ENCODE data around the gene FBXO24. TPM values are rescaled to one million over a fixed set of nuclear protein-coding genes. Genes with fewer than 3 reads are reported as not detected.
A peak's percentile ranks its signal among the peaks of the same experiment; 100 is the strongest.

Gene FBXO24
- total and polyA plus RNA-seq, 11 donors: 0.11 to 0.75 (median 0.31) TPM; not detected in 4

DNA sequence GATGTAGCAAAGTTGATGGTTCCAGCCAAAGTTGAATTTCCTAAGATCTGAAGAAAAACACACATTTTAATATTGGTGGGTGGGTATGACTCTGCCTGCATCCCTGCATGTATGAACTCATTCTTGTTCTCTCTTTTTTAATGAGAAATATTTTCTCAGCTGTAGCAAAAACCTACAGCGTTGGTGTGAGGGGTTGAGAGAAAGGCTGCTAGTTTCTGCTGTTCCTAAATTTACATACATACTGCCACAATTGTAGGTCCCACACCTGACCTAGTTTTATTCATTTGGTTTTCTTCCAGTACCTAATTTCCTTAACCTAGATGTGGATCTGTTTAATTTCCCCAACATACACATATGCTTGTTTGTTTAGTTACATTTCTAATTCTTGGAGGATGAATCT is 42.5 kb upstream of the FBXO24 start:
- peak overlapping the region in 4 of 12 donors; percentile 89 to 92 (median 90) for H3K27ac ChIP-seq
- WGBS, 4 donors: 72 to 76% (median 75%) methylated on average over 1 of the region's 1 CpG
- H3K4me3 ChIP-seq: no peak overlapping the region
- TF ChIP-seq, protein P1, sequence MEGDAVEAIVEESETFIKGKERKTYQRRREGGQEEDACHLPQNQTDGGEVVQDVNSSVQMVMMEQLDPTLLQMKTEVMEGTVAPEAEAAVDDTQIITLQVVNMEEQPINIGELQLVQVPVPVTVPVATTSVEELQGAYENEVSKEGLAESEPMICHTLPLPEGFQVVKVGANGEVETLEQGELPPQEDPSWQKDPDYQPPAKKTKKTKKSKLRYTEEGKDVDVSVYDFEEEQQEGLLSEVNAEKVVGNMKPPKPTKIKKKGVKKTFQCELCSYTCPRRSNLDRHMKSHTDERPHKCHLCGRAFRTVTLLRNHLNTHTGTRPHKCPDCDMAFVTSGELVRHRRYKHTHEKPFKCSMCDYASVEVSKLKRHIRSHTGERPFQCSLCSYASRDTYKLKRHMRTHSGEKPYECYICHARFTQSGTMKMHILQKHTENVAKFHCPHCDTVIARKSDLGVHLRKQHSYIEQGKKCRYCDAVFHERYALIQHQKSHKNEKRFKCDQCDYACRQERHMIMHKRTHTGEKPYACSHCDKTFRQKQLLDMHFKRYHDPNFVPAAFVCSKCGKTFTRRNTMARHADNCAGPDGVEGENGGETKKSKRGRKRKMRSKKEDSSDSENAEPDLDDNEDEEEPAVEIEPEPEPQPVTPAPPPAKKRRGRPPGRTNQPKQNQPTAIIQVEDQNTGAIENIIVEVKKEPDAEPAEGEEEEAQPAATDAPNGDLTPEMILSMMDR (IDR thresholded peaks at IDR 0.05): no peak
- no peak for TF ChIP-seq POLR2A (IDR thresholded peaks at IDR 0.05)
- H3K27me3 ChIP-seq: no peaks in the 10 kb centered on the region
- intact Hi-C loops (cut with DNase I): loop anchor here in 1 of 10 donors (5.0 kb wide), 1 partner anchor 61 kb away; the partner anchor contains the start of gene NYAP1
- H3K9me3 ChIP-seq: no peaks in the 10 kb centered on the region
- H3K4me1 ChIP-seq: peaks cover 13 to 74% (median 55%) of the 10 kb centered on the region in 12 donors
- ATAC-seq (no peak), DNase-seq (no peak)
- no peaks in the 10 kb centered on the region for H3K36me3 ChIP-seq

DNA sequence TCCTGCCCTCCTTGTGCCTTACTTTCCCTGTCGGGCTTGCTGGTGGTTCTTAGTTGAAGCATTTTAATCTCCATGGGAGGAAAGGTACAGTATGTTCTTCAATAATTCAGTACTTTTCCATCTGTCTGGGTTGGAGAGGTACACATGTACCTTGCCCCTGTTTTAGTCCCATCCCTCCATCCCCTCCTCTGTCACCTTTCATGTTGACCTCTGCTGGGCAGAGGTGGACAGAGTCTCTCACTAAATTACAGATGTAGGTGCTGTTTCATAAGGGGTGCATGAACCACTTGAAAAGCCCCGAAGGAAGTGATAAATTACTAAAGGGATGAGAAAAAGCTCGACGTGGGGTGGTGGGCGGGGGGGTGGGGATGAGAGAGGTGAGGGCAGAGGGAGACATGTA is 41.7 kb upstream of the FBXO24 start:
- peaks cover 13 to 81% (median 57%) of the 10 kb centered on the region in 12 donors for H3K4me1 ChIP-seq
- ATAC-seq: no peak

DNA sequence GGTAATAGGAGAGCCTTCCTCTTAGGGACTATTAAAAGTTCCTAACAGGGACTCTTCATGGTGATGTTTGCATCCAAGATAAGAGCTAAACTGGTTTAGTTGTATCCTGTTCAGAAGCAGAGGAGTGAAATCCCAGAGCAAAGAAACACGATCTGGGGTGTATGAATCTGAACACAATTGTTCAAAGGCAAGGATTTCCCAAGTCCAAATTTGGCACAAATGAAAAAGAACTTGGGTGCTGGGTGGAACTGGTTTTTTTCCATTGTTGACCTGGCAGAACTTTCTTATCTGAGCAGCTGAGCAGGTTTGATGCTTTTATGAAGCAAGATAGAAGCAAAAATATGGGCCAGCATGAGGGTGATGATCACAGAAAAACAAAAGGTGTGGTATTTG is 41.2 kb upstream of the FBXO24 start:
- peak in 1 of 4 donors; percentile 7 for ATAC-seq
- WGBS, 4 donors: 3 to 28% (median 15%) methylated on average over 1 of the region's 1 CpG
- intact Hi-C loops (cut with DNase I): loop anchor here in 2 of 10 donors (2.0 to 5.0 kb wide), 2 partner anchors 63 to 68 kb away; partner anchors contain the start of gene NYAP1 (in 1 of the 2)

More for the DNA sequence above, 41.7 kb upstream of the FBXO24 start:
- H3K9me3 ChIP-seq: no peaks in the 10 kb centered on the region
- TF ChIP-seq, protein P1 (IDR thresholded peaks at IDR 0.05): no peak
- TF ChIP-seq POLR2A (IDR thresholded peaks at IDR 0.05): no peak
- no peak overlapping the region for H3K4me3 ChIP-seq
- 32 to 43% (median 37%) methylated on average over 5 of the region's 5 CpGs for WGBS, 4 donors
- no peaks in the 10 kb centered on the region for H3K27me3 ChIP-seq
- peak overlapping the region; percentile 77 to 92 (median 88) for H3K27ac ChIP-seq
- DNase-seq: no peak
- intact Hi-C loops (cut with DNase I): loop anchor here in 2 of 10 donors (2.0 to 5.0 kb wide), 2 partner anchors 62 to 68 kb away; partner anchors contain the start of gene NYAP1 (in 1 of the 2)
- H3K36me3 ChIP-seq: peaks cover 0 to 6% (median 0%) of the 10 kb centered on the region in 9 donors

More for the DNA sequence above, 41.2 kb upstream of the FBXO24 start:
- H3K36me3 ChIP-seq: peaks cover 0 to 11% (median 0%) of the 10 kb centered on the region in 9 donors
- TF ChIP-seq POLR2A (IDR thresholded peaks at IDR 0.05): no peak
- TF ChIP-seq, protein P1 (IDR thresholded peaks at IDR 0.05): no peak
- H3K4me3 ChIP-seq: no peak overlapping the region
- no peaks in the 10 kb centered on the region for H3K9me3 ChIP-seq
- DNase-seq: no peak
- peak overlapping the region; percentile 77 to 92 (median 88) for H3K27ac ChIP-seq
- H3K4me1 ChIP-seq: peaks cover 12 to 82% (median 53%) of the 10 kb centered on the region in 12 donors
- no peaks in the 10 kb centered on the region for H3K27me3 ChIP-seq

Measured in heart left ventricle (tissue), 16 donors.